ENCODE data around the gene SEC22C.
A peak's percentile ranks its signal among the peaks of the same experiment; 100 is the strongest.
"Not testable (repeated sequence)": the region's sequence is repeated elsewhere in the genome, so short reads cannot be mapped to it uniquely, and the experiment has no call there.

SEC22C gene

GRCh38 chr3:42581400-42581708 is 413 bp downstream of the SEC22C start:
- DNase-seq (ENCODE audit: low read depth in 2 of 2), result no peak

DNA sequence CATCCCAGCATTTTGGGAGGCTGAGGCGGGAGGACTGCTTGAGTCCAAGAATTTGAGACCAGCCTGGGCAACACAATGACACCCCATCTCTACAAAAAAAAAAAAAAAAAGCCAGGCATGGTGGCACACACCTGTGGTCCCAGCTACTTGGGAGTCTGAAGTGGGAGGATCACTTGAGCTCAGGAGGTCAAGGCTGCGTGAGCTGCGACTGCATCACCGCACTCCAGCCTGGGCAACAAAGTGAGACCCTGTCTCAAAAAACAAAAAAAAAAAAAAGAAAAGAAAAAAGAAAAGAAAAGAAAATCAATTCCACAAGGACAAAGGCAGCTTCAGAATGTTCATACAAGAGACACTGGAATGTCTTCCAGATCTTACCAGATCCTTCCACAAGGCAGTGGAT is 2.4 kb downstream of the SEC22C start:
- not testable (repeated sequence) for DNase-seq (ENCODE audit: low read depth in 2 of 2)

DNA sequence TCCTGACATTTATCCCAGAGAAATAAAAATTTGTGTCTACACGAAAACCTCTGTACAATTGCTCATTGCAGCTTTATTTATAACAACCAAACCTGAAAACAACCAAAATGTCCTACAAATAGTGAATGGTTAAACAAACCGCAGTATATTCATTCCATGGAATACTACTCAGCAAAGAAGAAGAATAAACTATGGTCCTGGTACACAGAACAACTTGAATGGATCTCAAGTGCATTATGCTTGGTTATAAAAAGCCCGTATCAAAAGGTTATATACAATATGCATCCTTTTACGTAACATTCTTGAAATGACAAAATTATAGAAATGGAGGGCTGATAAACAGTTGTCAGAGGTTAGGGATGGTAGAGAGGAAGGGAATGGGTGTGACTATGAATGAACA is 3.7 kb downstream of the SEC22C start:
- DNase-seq (ENCODE audit: low read depth in 2 of 2), result no peak

DNA sequence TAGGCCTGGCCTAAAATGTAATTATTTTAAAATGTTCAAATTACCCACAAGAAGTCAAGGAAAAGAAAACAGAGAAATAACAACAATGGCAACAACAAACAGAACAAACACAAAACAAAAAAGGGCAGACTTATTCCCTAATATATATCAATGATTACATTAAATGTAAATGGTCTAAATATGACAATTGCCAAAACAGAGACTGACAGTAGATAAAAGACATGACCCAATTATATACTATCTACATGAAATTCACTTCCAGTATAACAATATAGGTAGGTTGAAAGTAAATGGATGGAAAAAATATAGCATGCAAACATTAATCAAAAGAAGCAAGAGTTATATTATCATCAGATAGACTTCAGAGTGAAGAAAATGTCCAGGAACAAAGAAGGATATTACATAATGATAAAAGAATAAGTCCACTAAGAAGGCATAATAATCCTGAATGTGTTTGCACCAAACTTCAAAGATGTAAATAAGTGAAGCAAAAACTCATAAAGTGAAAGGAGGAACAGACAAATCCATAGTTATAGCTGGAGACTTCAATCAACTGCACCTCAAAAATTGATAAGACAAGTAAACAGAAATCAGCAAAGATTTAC is 6.5 kb downstream of the SEC22C start:
- no peak for DNase-seq (ENCODE audit: low read depth in 2 of 2)

GRCh38 chr3:42572278-42572677 is 9.5 kb downstream of the SEC22C start:
- DNase-seq (ENCODE audit: low read depth in 2 of 2), result no peak

DNA sequence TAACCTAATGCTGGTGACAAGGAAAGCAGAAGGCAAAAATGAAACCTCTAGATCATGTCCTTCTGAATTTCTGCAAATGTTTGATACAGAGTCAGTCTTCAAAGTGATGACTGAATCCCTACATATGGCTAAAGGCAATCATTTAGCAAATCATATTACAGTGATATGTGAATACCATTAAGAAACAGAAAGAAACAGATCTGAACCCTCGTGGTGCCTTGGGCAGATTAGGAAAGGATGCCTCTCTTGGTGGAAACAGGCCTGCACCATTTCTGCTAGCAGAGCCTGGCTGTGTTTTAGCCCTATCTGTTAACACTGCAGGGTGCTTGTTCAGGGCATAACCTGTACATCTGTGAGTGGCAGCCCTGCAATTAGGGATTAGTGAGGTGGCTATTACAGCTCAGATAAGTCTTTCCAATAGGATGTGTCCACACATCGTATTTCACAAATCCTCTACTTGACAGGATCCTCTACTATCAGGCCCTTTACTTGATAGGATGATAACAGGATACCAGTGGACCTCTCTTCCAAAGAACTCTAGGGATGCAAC is 12.1 kb downstream of the SEC22C start:
- DNase-seq (ENCODE audit: low read depth in 2 of 2), result no peak

DNA sequence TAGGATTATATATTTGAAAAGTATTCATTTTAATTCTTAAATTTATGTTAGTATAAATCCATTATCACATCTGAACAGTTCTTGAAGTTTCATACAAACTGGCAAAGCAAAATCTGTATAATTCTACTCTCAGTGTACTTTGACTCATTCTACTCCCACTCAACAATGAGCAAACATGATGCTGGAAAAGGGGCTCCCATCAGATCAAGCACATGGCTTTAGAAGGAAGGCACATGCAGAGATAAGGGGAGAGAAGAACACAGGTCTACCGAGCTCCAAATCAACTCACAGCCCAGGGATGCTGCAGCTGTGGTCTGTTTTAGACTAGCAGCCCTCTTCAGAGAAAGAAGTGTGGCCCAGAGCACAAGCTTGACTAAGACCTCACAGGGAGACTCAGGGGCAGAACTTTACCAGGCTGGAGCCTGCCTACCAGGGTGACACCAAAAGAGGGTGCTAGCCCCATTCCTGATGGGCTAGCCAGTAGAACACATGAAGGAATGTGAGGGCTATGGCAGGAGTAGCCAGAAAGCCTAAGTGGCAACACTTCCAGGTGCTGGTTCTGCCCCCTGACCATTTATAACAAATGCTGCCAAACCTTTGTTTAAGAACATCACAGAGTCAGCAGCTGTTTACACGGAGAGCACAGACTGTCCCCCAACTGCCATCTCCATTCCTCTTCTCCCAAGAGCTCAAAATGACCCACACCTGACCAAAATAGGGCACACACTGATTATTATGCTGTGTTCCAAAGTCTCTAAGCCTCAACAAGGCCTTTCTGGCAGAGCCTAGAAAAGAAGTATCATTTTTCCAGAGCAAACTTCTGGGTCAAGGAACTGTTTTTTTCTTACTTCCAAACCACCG is 19.5 kb downstream of the SEC22C start:
- no peak for DNase-seq (ENCODE audit: low read depth in 2 of 2)

GRCh38 chr3:42557854-42558253 is 23.9 kb downstream of the SEC22C start:
- DNase-seq (ENCODE audit: low read depth in 2 of 2), result no peak

- not testable (repeated sequence) for DNase-seq (ENCODE audit: low read depth in 2 of 2)
Observed at GRCh38 chr3:42556817-42557216, 24.9 kb downstream of the SEC22C start.

GRCh38 chr3:42556089-42556632 is 25.6 kb downstream of the SEC22C start:
- DNase-seq (ENCODE audit: low read depth in 2 of 2), result no peak

GRCh38 chr3:42552830-42553229 is 28.9 kb downstream of the SEC22C start:
- no peak for DNase-seq (ENCODE audit: low read depth in 2 of 2)

GRCh38 chr3:42550250-42550649 is 31.5 kb downstream of the SEC22C start:
- DNase-seq (ENCODE audit: low read depth in 2 of 2), result no peak

- DNase-seq (ENCODE audit: low read depth in 2 of 2), result no peak
Observed at GRCh38 chr3:42549131-42549530, 32.6 kb downstream of the SEC22C start.

DNA sequence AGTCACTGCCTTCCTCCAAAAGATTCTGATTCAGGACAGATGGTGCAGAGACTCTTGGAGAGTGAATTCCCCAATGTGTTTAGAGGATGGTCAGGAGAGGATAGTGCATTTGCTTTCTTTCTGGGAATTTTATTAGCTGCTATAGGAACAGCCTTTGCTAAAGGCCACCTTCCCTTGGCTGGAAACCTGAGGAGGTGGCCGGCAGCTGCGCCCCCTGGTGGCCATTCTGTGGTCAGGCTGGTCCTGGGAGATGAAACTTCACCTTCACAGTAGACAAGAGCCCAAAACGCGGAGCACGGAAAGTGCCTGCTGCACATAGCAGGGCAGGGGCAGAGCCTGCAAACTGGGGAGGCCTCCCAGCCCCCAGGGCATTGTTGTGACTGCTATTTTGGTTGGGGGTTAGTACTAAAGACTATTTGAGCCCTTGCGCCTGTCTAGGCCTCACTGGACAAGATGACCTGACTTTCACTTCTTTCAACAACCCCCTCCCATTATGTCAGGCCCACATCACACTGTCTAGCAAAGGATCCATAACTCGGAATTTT is 34.3 kb downstream of the SEC22C start:
- peak; percentile 58 to 60 for DNase-seq (ENCODE audit: low read depth in 2 of 2)

GRCh38 chr3:42546691-42547213 is 35.0 kb downstream of the SEC22C start:
- no peak for DNase-seq (ENCODE audit: low read depth in 2 of 2)

- no peak for DNase-seq (ENCODE audit: low read depth in 2 of 2)
Observed at GRCh38 chr3:42545284-42545900, 36.4 kb downstream of the SEC22C start.

DNA sequence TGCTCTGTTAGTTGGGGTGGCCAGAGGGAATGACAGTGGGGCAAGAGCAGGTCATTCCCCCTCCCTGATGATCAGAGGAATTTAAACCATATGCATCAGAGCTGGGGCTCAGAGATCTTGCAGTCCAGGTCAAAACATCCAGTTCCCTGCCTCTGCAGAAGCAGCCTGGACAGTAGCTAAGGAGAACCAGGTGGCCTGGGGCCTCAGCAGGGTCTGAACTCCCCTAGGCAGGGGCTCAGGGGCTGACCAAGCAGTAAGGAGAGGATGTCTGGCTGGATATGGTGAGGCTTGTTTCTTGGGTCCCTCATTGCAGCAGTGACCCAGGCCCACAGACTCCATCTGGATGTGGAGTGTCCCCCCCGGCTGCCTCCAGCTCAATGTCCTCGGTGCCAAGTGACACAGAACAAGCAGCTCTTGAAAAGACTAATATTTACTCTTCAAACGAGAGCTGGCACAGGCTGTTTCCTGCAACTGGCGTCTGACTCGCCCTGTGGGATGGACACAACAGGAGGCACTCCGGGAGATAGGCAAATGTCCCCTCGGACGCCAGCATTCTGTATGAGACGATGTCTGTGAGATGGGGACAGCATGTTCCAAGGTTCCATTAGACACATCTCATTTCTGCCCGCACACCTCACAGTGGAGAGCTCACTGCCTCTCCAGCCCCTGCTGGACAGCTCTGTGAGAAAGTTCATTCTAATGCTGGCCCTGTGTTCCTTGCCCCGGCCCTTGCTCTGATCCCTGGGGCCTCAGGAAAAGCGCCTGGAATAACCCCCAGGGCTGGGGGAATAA is 37.1 kb downstream of the SEC22C start:
- DNase-seq (ENCODE audit: low read depth in 2 of 2), result no peak

GRCh38 chr3:42541079-42541478 is 40.7 kb downstream of the SEC22C start:
- DNase-seq (ENCODE audit: low read depth in 2 of 2), result no peak

DNA sequence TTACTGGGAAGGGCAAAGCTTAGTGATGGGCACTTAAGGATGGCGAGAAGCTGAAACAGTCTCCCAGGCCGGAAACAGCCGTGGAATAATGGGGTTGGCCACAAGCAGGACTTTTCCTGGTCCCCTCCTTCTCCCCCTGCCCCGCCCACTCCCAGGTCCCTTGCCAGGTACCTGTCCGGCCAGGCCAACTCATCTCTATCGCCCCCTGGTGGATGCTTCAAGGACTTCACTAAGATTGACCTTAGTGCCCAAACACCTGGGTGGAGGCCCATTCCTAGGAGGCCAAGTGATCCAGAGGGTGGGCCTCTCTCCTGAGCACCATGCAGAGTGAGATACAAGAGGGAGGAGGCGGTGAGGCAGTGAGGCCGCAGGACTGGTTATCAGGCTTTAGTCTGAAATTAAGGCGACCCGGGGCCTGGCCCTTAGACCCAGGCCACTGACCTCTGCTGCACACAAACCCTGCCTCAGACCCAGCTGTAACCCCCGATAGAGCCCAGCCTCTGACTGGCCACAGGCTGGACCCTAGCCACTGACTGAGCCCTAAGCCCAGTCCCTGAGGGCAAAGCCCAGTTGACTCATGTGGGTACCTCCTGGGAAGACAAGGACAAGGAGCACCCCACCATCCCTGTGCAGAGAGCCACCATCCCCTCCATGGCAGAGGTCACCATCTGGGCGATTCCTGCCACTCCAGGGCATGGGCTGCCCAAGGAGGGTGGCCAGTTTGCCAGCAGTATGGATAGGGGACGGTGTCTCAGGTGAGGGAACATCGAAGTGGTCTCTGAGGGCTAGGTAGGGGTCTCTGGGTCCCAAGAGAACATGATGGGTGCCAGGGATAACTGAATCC is 41.7 kb downstream of the SEC22C start:
- peak; percentile 46 to 53 for DNase-seq (ENCODE audit: low read depth in 2 of 2)

- no peak for DNase-seq (ENCODE audit: low read depth in 2 of 2)
Observed at GRCh38 chr3:42537350-42537749, 44.4 kb downstream of the SEC22C start.

Data from stimulated activated CD4-positive, alpha-beta T cell treated with anti-CD3 and anti-CD28 coated beads, Interleukin-1b, Interleukin-23, amount 100 ng/mL, for 4 hours (primary cell).